HepG2 (cell line): Measurements from ENCODE around the gene PRDX2. TPM values are rescaled to one million over a fixed set of nuclear protein-coding genes. Genes with fewer than 3 reads are reported as not detected.

Experiments
- ATAC-seq: fragments of 200-7000 bp; cut with Tn5 transposase; 3 replicates; pipeline ENCODE4 v1.9.1; 2020; ENCODE audit warnings: mild to moderate bottlenecking, moderate library complexity
- BruUV-seq: library from RNA; stranded (reverse); fragments of 400-500 nt; replicated peaks from 2 replicates; lab custom pipeline; 2021; lab: Mats Ljungman, UMichigan
- CTCF ChIA-PET: fragments of 300-600 bp; formaldehyde crosslinking; extraction: SDS; loops from one replicate; lab custom pipeline; 2021; ENCODE audit warnings: low total read pairs, inconsistent platforms, low intra/inter-chr PET ratio; lab: Yijun Ruan, JAX
- POLR2A ChIA-PET: fragments of 350-600 bp; sonication (Branson Sonifier 250); formaldehyde crosslinking; loops from one replicate; lab custom pipeline; 2020; ENCODE audit warnings: antibody characterized with exemption, inconsistent platforms; lab: Yijun Ruan, JAX
- DNase-seq: peaks from one replicate; pipeline ENCODE4 v3.0.0-alpha.2; 2015; ENCODE audit warnings: low spot score
- FAIRE-seq: peaks from 3 replicates; lab custom pipeline; 2011; peaks lifted over from hg19 to GRCh38; lab: Jason Lieb, UNC
- H2AFZ ChIP-seq: one replicate; pipeline ENCODE4 v1.6.1; 2011; ENCODE audit warnings: low read length, inconsistent platforms
- H3K27ac ChIP-seq: fragments of 300-600 bp; 3 replicates; pipeline ENCODE4 v1.8.0; 2011; ENCODE audit warnings: mixed run types, mild to moderate bottlenecking, mixed read lengths, low read length, inconsistent platforms; ENCODE audit not compliant: insufficient read depth; ENCODE audit errors: extremely low read length
- H3K27me3 ChIP-seq, 2 experiments: fragments of 200-600 bp in 1 of 2; 2 replicates in 1 of 2; 3 replicates in 1 of 2; pipeline versions ENCODE4 v1.6.0 to v1.8.0; 2011; ENCODE audit warnings: low read length in 2 of 2, mild to moderate bottlenecking in 2 of 2, moderate library complexity in 2 of 2, inconsistent platforms in 1 of 2; ENCODE audit not compliant: insufficient read depth in 2 of 2, control insufficient read depth in 1 of 2
- H3K36me3 ChIP-seq, 2 experiments: fragments of 200-600 bp in 1 of 2; replicated peaks in 1 of 2; 2 replicates in 1 of 2; 3 replicates in 1 of 2; pipeline versions ENCODE4 v1.5.1 to v1.8.0; 2011; ENCODE audit warnings: low read length in 2 of 2, inconsistent platforms in 1 of 2; ENCODE audit not compliant: insufficient read depth in 2 of 2, control insufficient read depth in 1 of 2
- H3K4me1 ChIP-seq: 2 replicates; pipeline ENCODE4 v1.5.1; 2012; ENCODE audit warnings: low read length, inconsistent platforms; ENCODE audit not compliant: insufficient read depth
- H3K4me2 ChIP-seq: 2 replicates; pipeline ENCODE4 v1.6.0; 2011; ENCODE audit warnings: low read depth, low read length, inconsistent platforms
- H3K4me3 ChIP-seq, 3 experiments: fragments of 200-600 bp in 1 of 3; sonication (generic), shearing (Covaris generic) in 1 of 3; replicated peaks in 1 of 3; 2 replicates each; pipeline ENCODE4 v1.5.1; 2011 to 2016; ENCODE audit warnings: low read length in 3 of 3, inconsistent platforms in 2 of 3, low read depth in 2 of 3, mild to moderate bottlenecking in 2 of 3, control low read depth in 1 of 3, mixed read lengths in 1 of 3; ENCODE audit not compliant: insufficient read depth in 1 of 3
- H3K79me2 ChIP-seq: one replicate; pipeline ENCODE4 v1.6.1; 2011; ENCODE audit warnings: low read length, inconsistent platforms; ENCODE audit not compliant: insufficient read depth
- H3K9ac ChIP-seq: 2 replicates; pipeline ENCODE4 v1.6.0; 2011; ENCODE audit warnings: mild to moderate bottlenecking, low read depth, low read length, inconsistent platforms; ENCODE audit not compliant: insufficient read depth
- H3K9me3 ChIP-seq: 2 replicates; pipeline ENCODE4 v1.5.1; 2012; ENCODE audit warnings: mild to moderate bottlenecking, low read length
- H4K20me1 ChIP-seq: 2 replicates; pipeline ENCODE4 v1.6.0; 2011; ENCODE audit warnings: inconsistent platforms, mild to moderate bottlenecking, low read length, moderate library complexity; ENCODE audit not compliant: insufficient read depth
- BHLHE40 ChIP-seq: IDR thresholded peaks from 2 replicates; pipeline ENCODE4 v1.6.1; 2011; ENCODE audit warnings: low read length, improper control_type of control experiment
- FOXJ3 ChIP-seq: sonication (generic); formaldehyde crosslinking; IDR thresholded peaks from 2 replicates; pipeline ENCODE4 v1.4.0; 2020; ENCODE audit warnings: missing genetic modification reagents, mild to moderate bottlenecking, borderline replicate concordance
- HDAC2 ChIP-seq: sonication (generic); formaldehyde crosslinking; IDR thresholded peaks from 2 replicates; pipeline ENCODE4 v1.4.0; 2020; ENCODE audit warnings: missing genetic modification reagents
- KDM3A ChIP-seq: IDR thresholded peaks from 2 replicates; pipeline ENCODE4 v1.6.1; 2018; ENCODE audit warnings: low read depth, missing compliant biosample characterization
- MYNN ChIP-seq: sonication (generic); formaldehyde crosslinking; IDR thresholded peaks from 2 replicates; pipeline ENCODE4 v1.4.0; 2020; ENCODE audit warnings: mild to moderate bottlenecking, low read depth, missing genetic modification reagents
- NFE2L2 ChIP-seq: fragments of 150-350 bp; IDR thresholded peaks from 2 replicates; pipeline ENCODE4 v1.6.1; 2014; ENCODE audit warnings: low read length
- PAXIP1 ChIP-seq: sonication (generic); formaldehyde crosslinking; conservative IDR thresholded peaks from 2 replicates; pipeline ENCODE4 v1.4.0; 2020; ENCODE audit warnings: mild to moderate bottlenecking, missing genetic modification reagents, moderate library complexity
- PHF8 ChIP-seq: sonication (generic); formaldehyde crosslinking; IDR thresholded peaks from 2 replicates; pipeline ENCODE4 v1.5.0; 2020; ENCODE audit warnings: missing genetic modification reagents
- THAP8 ChIP-seq: sonication (generic); formaldehyde crosslinking; IDR thresholded peaks from 2 replicates; pipeline ENCODE4 v1.5.1; 2020; ENCODE audit warnings: missing genetic modification reagents, mild to moderate bottlenecking, borderline replicate concordance
- WIZ ChIP-seq: sonication (generic); formaldehyde crosslinking; IDR thresholded peaks from 2 replicates; pipeline ENCODE4 v1.5.1; 2020; ENCODE audit warnings: mild to moderate bottlenecking, missing genetic modification reagents
- XBP1 ChIP-seq: sonication (generic); formaldehyde crosslinking; IDR thresholded peaks from 2 replicates; pipeline ENCODE4 v1.5.0; 2020; ENCODE audit warnings: missing genetic modification reagents
- ZFP41 ChIP-seq: sonication (generic); formaldehyde crosslinking; IDR thresholded peaks from 2 replicates; pipeline ENCODE4 v1.4.0; 2020; ENCODE audit warnings: mild to moderate bottlenecking, missing genetic modification reagents, borderline replicate concordance
- ZFP62 ChIP-seq: sonication (generic); formaldehyde crosslinking; IDR thresholded peaks from 2 replicates; pipeline ENCODE4 v1.4.0; 2020; ENCODE audit warnings: missing genetic modification reagents
- ZNF160 ChIP-seq: sonication (generic); formaldehyde crosslinking; IDR thresholded peaks from 2 replicates; pipeline ENCODE4 v1.8.0; 2022; ENCODE audit warnings: mild to moderate bottlenecking, inconsistent platforms, missing genetic modification reagents
- ZNF207 ChIP-seq: fragments of 450-650 bp; IDR thresholded peaks from 2 replicates; pipeline ENCODE4 v1.6.1; 2016; ENCODE audit warnings: antibody characterized with exemption, borderline replicate concordance
- ZNF24 ChIP-seq: fragments of 450-650 bp; IDR thresholded peaks from 2 replicates; pipeline ENCODE4 v1.6.1; 2017; ENCODE audit warnings: antibody characterized with exemption, mild to moderate bottlenecking
- ZNF274 ChIP-seq: sonication (generic); formaldehyde crosslinking; IDR thresholded peaks from 2 replicates; pipeline ENCODE4 v1.5.1; 2020; ENCODE audit warnings: mild to moderate bottlenecking, missing genetic modification reagents
- ZNF33B ChIP-seq: sonication (generic); formaldehyde crosslinking; IDR thresholded peaks from 2 replicates; pipeline ENCODE4 v1.5.1; 2020; ENCODE audit warnings: mild to moderate bottlenecking, missing genetic modification reagents
- ZNF468 ChIP-seq: sonication (generic); formaldehyde crosslinking; IDR thresholded peaks from 2 replicates; pipeline ENCODE4 v1.8.0; 2022; ENCODE audit warnings: mild to moderate bottlenecking, moderate library complexity, missing genetic modification reagents
- ZNF556 ChIP-seq: sonication (generic); formaldehyde crosslinking; IDR thresholded peaks from 2 replicates; pipeline ENCODE4 v1.4.0; 2020; ENCODE audit warnings: mild to moderate bottlenecking, missing genetic modification reagents, borderline replicate concordance
- ZNF564 ChIP-seq: sonication (generic); formaldehyde crosslinking; IDR thresholded peaks from 2 replicates; pipeline ENCODE4 v1.8.1; 2023; ENCODE audit warnings: mild to moderate bottlenecking, missing genetic modification reagents
- ZNF775 ChIP-seq: sonication (generic); formaldehyde crosslinking; IDR thresholded peaks from 2 replicates; pipeline ENCODE4 v1.4.0; 2020; ENCODE audit warnings: missing genetic modification reagents, mild to moderate bottlenecking, moderate library complexity, borderline replicate concordance
- ZNF878 ChIP-seq: sonication (generic); formaldehyde crosslinking; IDR thresholded peaks from 2 replicates; pipeline ENCODE4 v1.8.1; 2023; ENCODE audit warnings: mild to moderate bottlenecking, missing genetic modification reagents, moderate library complexity
- WGBS: methylation state at CpG from one replicate; pipeline ENCODE4 v1.1.6; 2017; ENCODE audit warnings: low lambda C conversion rate; 5-methylcytosine and 5-hydroxymethylcytosine counted together
- in situ Hi-C: cut with HindIII; loops from 2 replicates; pipeline ENCODE4 v1.10.0; 2017; ENCODE audit warnings: low pct_unique_long_range_greater_than_20kb; ENCODE audit not compliant: extremely low pct_ligation_motif_present
- intact Hi-C: fragments of 100-400 bp; cut with micrococcal nuclease; formaldehyde crosslinking; loops from one replicate; pipeline ENCODE4 v1.10.0; 2022; ENCODE audit not compliant: unreplicated experiment
- polyA plus RNA-seq, 8 experiments: library from polyadenylated mRNA; depleted of rRNA in 3 of 8; stranded (reverse) in 7 of 8; unstranded in 1 of 8; fragments of >200 nt; fragmentation: Illumina TruSeq in 4 of 8; extraction: Trizol in 4 of 8; gene quantifications; 2 replicates each; pipeline versions ENCODE4 v1.2.1 to v1.2.3, GENCODE V29; 2011 to 2016; ENCODE audit warnings: low read depth in 4 of 8, missing spikeins in 1 of 8, mixed read lengths in 1 of 8; ENCODE audit not compliant: insufficient read depth in 1 of 8
- total RNA-seq, 5 experiments: library from RNA; depleted of rRNA; stranded (reverse); fragments of >200 nt; fragmentation: Illumina TruSeq; extraction: Trizol; gene quantifications; 2 replicates each; pipeline ENCODE4 v1.2.3, GENCODE V29; 2016; ENCODE audit warnings: low read depth in 1 of 5

The PRDX2 gene
- total and polyA plus RNA-seq, 2 of the 13 experiments (the other 11 are each of a cell fraction or from before 2014, with no cell fraction given): 218 to 381 TPM

GRCh38 chr19:12790628-12791344, 10.8 kb downstream of the PRDX2 start:
- in situ Hi-C loops (no loop called here), intact Hi-C loops (no loop called here)
- Histone ChIP-seq H3K36me3 (no peaks in the 10 kb centered on the region), H3K27me3 (no peaks in the 10 kb centered on the region), H3K79me2 (peaks cover 8% of the 10 kb centered on the region), H4K20me1 (no peaks in the 10 kb centered on the region), H3K4me1 (peaks cover 60% of the 10 kb centered on the region), H3K27ac (peak overlapping the region; percentile 31), H3K9me3 (no peaks in the 10 kb centered on the region), H2AFZ (no peak overlapping the region), H3K9ac (peak overlapping the region; percentile 89), H3K4me2 (peak overlapping the region; percentile 99), H3K4me3 (peak overlapping the region; percentile 47 to 87 (median 60))
- POLR2A ChIA-PET: interaction anchor here (0.7 to 3.9 kb wide), 15 partner anchors 8 to 327 kb away, joined by 3 to 124 read pairs (median 14); partner anchors contain the start of genes GET3, HOOK2, MAN2B1 and NACC1
- DNase-seq: no peak
- no TSS peak for BruUV-seq
- no peak for FAIRE-seq
- no peak for ATAC-seq
- WGBS: 2% methylated on average over 13 of the region's 22 CpGs
- CTCF ChIA-PET: interaction anchor here (0.8 kb wide), 1 partner anchor 114 kb away, joined by 3 read pairs; no protein-coding TSS in a partner anchor
- TF ChIP-seq PHF8 (CRISPR knock-in tag) (no peak), ZNF24 (no peak), ZNF556 (CRISPR knock-in tag) (0 out of 2 replicates have a peak, but pooled peaks have one; percentile 30), HDAC2 (CRISPR knock-in tag) (no peak), ZNF274 (no peak), ZNF468 (CRISPR knock-in tag) (no peak), PAXIP1 (CRISPR knock-in tag) (no peak), ZNF564 (no peak), WIZ (CRISPR knock-in tag) (no peak), ZNF878 (peak; percentile 88; the same call in 1 of the 2 replicates), ZNF207 (no peak), ZNF33B (CRISPR knock-in tag) (no peak), NFE2L2 (no peak), ZFP62 (CRISPR knock-in tag) (no peak), ZNF160 (CRISPR knock-in tag) (no peak), BHLHE40 (no peak), ZFP41 (CRISPR knock-in tag) (no peak), ZNF775 (no peak), KDM3A (CRISPR knock-in tag) (no peak), THAP8 (no peak), MYNN (CRISPR knock-in tag) (no peak), XBP1 (no peak), FOXJ3 (CRISPR knock-in tag) (no peak)
